NCI-H345 (cell line): ENCODE data around the gene TAF1A.

ENCODE experiments used
- DNase-seq: peaks from one replicate; lab custom pipeline; 2025; lab: John Stamatoyannopoulos, UW

Gene TAF1A

GRCh38 chr1:222596696-222597095 is 7.0 kb upstream of the TAF1A start:
- no peak for DNase-seq

GRCh38 chr1:222594789-222595188 is 5.1 kb upstream of the TAF1A start:
- no peak for DNase-seq

GRCh38 chr1:222592171-222592570 is 2.4 kb upstream of the TAF1A start:
- no peak for DNase-seq

- no peak for DNase-seq
These were observed 1.6 kb downstream of the TAF1A start for GRCh38 chr1:222588135-222588534.

GRCh38 chr1:222586842-222587241 is 2.9 kb downstream of the TAF1A start:
- no peak for DNase-seq

GRCh38 chr1:222583079-222583478 is 6.7 kb downstream of the TAF1A start:
- DNase-seq: no peak

GRCh38 chr1:222582099-222582774 is 7.5 kb downstream of the TAF1A start:
- no peak for DNase-seq

GRCh38 chr1:222579316-222579715 is 10.4 kb downstream of the TAF1A start:
- DNase-seq: no peak

GRCh38 chr1:222570837-222571236 is 18.9 kb downstream of the TAF1A start:
- DNase-seq: no peak

GRCh38 chr1:222561656-222562055 is 28.1 kb downstream of the TAF1A start:
- no peak for DNase-seq

GRCh38 chr1:222557574-222557973 is 32.2 kb downstream of the TAF1A start:
- no peak for DNase-seq

GRCh38 chr1:222557148-222557547 is 32.6 kb downstream of the TAF1A start:
- no peak for DNase-seq

GRCh38 chr1:222555992-222556615 is 33.6 kb downstream of the TAF1A start:
- no peak for DNase-seq

GRCh38 chr1:222554177-222554576 is 35.6 kb downstream of the TAF1A start:
- no peak for DNase-seq

- DNase-seq: no peak
These were observed 36.9 kb downstream of the TAF1A start for GRCh38 chr1:222552882-222553281.

- DNase-seq: no peak
These were observed 41.6 kb downstream of the TAF1A start, which contains the start of gene HHIPL2 for GRCh38 chr1:222547944-222548671. Gene HHIPL2 (minus strand): TSS chr1:222548104. CDS start chr1:222548044, 60 bp downstream.

- no peak for DNase-seq
These were observed 42.5 kb downstream of the TAF1A start for GRCh38 chr1:222547260-222547614.

GRCh38 chr1:222546548-222547259 is 43.0 kb downstream of the TAF1A start:
- peak; percentile 57 for DNase-seq

GRCh38 chr1:222546091-222546490 is 43.6 kb downstream of the TAF1A start:
- no peak for DNase-seq

GRCh38 chr1:222543817-222544216 is 45.9 kb downstream of the TAF1A start:
- no peak for DNase-seq

- DNase-seq: no peak
These were observed 49.1 kb downstream of the TAF1A start for GRCh38 chr1:222540598-222540995.

- no peak for DNase-seq
These were observed 49.7 kb downstream of the TAF1A start for GRCh38 chr1:222539951-222540597.
